Prostate gland (tissue), 2 donors: ENCODE data around the gene KIF16B.

Experiments
- CTCF ChIP-seq, 4 experiments: fragments of 200-600 bp in 2 of 4; fragments of 450-650 bp in 2 of 4; sonication (generic) in 2 of 4; IDR thresholded peaks; 1 replicate in 3 of 4; 2 replicates in 1 of 4; pipeline ENCODE4 v1.5.1; 2016 to 2019; ENCODE audit warnings: antibody characterized with exemption in 4 of 4, mild to moderate bottlenecking in 2 of 4, moderate library complexity in 2 of 4
- POLR2A ChIP-seq: fragments of 450-650 bp; IDR thresholded peaks from one replicate; pipeline ENCODE4 v1.6.1; 2016; ENCODE audit warnings: antibody characterized with exemption, mild to moderate bottlenecking

- TF ChIP-seq POLR2A (no peak), CTCF (IDR thresholded peaks at IDR 0.05) (no peak)
Observed at GRCh38 chr20:16580620-16581019, 7.4 kb upstream of the KIF16B start.
